Muscle layer of duodenum (tissue), 2 donors: ENCODE results near the gene KDM1B.

Experiments
- H3K27ac ChIP-seq: one replicate; pipeline ENCODE4 v1.7.0; 2013; ENCODE audit warnings: mild to moderate bottlenecking, low read length
- H3K27me3 ChIP-seq: one replicate; pipeline ENCODE4 v1.7.0; 2013; ENCODE audit warnings: low read depth, mild to moderate bottlenecking, control low read depth, low read length
- H3K36me3 ChIP-seq, 2 donors: one replicate each; pipeline ENCODE4 v1.7.0; 2013; ENCODE audit warnings: low read length in 2 of 2, control low read depth in 1 of 2, mild to moderate bottlenecking in 1 of 2; ENCODE audit not compliant: insufficient read depth in 2 of 2, control insufficient read depth in 1 of 2
- H3K4me1 ChIP-seq, 2 donors: one replicate each; pipeline ENCODE4 v1.7.0; 2013; ENCODE audit warnings: low read length in 2 of 2, mild to moderate bottlenecking in 2 of 2, control low read depth in 1 of 2, moderate library complexity in 1 of 2; ENCODE audit not compliant: insufficient read depth in 2 of 2, control insufficient read depth in 1 of 2
- H3K4me3 ChIP-seq, 2 donors: one replicate each; pipeline ENCODE4 v1.7.0; 2013; ENCODE audit warnings: low read length in 2 of 2, low read depth in 1 of 2, mild to moderate bottlenecking in 1 of 2
- H3K9me3 ChIP-seq, 2 donors: one replicate each; pipeline ENCODE4 v1.7.0; 2013; ENCODE audit warnings: low read length in 2 of 2, control low read depth in 1 of 2, mild to moderate bottlenecking in 1 of 2; ENCODE audit not compliant: control insufficient read depth in 1 of 2
- donor health status: healthy.

The KDM1B gene

GRCh38 chr6:18249271-18249670 lies 94.0 kb downstream of the KDM1B start:
- no peaks in the 10 kb centered on the region for H3K27me3 ChIP-seq
- H3K4me3 ChIP-seq: no peak overlapping the region
- H3K4me1 ChIP-seq: no peaks in the 10 kb centered on the region
- H3K27ac ChIP-seq: no peak overlapping the region
- H3K9me3 ChIP-seq: no peaks in the 10 kb centered on the region
- peaks cover 20 to 28% of the 10 kb centered on the region in 2 donors for H3K36me3 ChIP-seq

DNA sequence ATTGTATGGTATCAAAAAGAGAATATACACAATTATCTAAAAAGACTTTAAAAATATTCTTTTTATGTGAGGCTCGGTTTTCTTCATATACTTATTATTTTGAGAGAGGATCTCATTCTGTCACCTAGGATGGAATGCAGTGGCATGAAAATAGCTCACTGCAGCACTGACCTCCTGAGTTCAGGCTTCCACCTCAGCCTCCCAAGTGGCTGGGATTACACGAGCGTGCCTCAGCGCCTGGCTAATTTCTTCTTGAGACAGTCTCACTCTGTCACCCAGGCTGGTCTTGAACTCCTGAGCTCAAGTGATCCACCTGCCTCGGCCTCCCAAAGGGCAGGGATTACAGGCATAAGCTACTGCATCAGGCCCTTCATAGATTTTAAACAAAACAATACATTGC lies 98.4 kb downstream of the KDM1B start:
- Histone ChIP-seq H3K27ac (no peak overlapping the region), H3K4me3 (no peak overlapping the region), H3K4me1 (no peaks in the 10 kb centered on the region), H3K36me3 (peaks cover 26 to 34% of the 10 kb centered on the region in 2 donors), H3K9me3 (no peaks in the 10 kb centered on the region), H3K27me3 (no peaks in the 10 kb centered on the region)

DNA sequence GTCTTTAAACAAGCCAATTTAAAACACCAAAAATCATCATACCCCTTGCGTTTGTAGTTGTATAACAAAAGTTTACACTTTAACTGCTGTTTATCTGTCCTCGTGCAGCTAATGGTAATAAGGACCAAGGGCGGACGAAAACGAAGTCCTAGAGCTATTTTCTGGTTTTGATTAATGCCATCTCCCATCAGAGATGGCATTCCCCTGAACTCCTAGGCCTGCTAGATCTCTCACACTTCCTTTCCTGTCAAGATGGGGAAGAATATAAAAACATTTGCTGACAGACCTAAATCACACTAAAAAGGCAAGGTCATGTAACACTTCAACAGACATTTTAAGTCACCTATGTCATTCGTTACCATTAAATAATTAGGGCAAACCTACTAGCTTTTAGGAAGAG lies 99.6 kb downstream of the KDM1B start:
- H3K36me3 ChIP-seq: peaks cover 23 to 26% of the 10 kb centered on the region in 2 donors
- H3K4me1 ChIP-seq: peaks cover 0 to 3% of the 10 kb centered on the region in 2 donors
- no peaks in the 10 kb centered on the region for H3K27me3 ChIP-seq
- H3K9me3 ChIP-seq: no peaks in the 10 kb centered on the region
- no peak overlapping the region for H3K4me3 ChIP-seq
- no peak overlapping the region for H3K27ac ChIP-seq

- H3K27ac ChIP-seq: no peak overlapping the region
- H3K4me1 ChIP-seq: peaks cover 0 to 32% of the 10 kb centered on the region in 2 donors
- no peaks in the 10 kb centered on the region for H3K9me3 ChIP-seq
- no peak overlapping the region for H3K4me3 ChIP-seq
- peaks cover 20 to 22% of the 10 kb centered on the region in 2 donors for H3K36me3 ChIP-seq
- no peaks in the 10 kb centered on the region for H3K27me3 ChIP-seq
These were observed 104.6 kb downstream of the KDM1B start for GRCh38 chr6:18259675-18260447.

GRCh38 chr6:18260448-18261106 lies 105.4 kb downstream of the KDM1B start:
- H3K9me3 ChIP-seq: no peaks in the 10 kb centered on the region
- peaks cover 13 to 15% of the 10 kb centered on the region in 2 donors for H3K36me3 ChIP-seq
- no peaks in the 10 kb centered on the region for H3K27me3 ChIP-seq
- H3K4me3 ChIP-seq: no peak overlapping the region
- H3K4me1 ChIP-seq: peaks cover 0 to 32% of the 10 kb centered on the region in 2 donors
- no peak overlapping the region for H3K27ac ChIP-seq

GRCh38 chr6:18261877-18262276 lies 106.7 kb downstream of the KDM1B start:
- H3K36me3 ChIP-seq: peaks cover 7% of the 10 kb centered on the region in 2 donors
- no peaks in the 10 kb centered on the region for H3K27me3 ChIP-seq
- no peak overlapping the region for H3K4me3 ChIP-seq
- H3K27ac ChIP-seq: no peak overlapping the region
- peaks cover 0 to 32% of the 10 kb centered on the region in 2 donors for H3K4me1 ChIP-seq
- H3K9me3 ChIP-seq: no peaks in the 10 kb centered on the region

DNA sequence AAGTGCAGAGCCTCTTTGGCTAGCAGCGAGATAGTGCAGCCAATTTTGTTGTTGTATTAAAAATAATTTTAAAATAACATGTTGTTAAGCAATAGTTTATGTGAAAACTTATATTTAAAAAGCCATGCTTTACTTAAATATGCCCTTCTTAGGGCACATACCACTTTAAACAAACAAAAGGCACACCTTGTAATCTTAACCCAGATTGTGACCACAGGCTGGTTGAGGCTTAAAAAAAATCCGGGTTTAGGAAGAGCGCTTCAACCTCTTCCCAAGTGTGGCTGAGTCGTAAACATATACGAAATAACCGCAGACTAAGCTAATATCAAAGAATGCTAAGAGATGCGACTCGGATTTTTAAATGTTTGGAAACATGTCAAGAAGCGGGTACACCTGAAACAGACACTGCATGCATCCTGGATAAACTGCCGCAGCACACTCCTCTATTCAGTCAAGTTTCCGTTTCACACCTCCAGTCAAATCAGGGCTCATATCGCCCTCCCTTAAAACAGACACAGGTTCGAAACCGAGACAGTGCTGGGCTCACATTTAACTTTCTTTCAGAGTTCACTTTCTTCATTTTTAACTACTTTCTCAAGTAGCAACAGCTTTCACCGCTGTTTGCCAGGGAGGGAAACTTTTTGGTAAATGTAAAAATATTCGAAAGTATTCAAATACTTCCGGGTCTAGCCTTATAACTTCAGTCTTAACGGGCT lies 107.6 kb downstream of the KDM1B start:
- H3K4me1 ChIP-seq: peaks cover 0 to 32% of the 10 kb centered on the region in 2 donors
- H3K9me3 ChIP-seq: no peaks in the 10 kb centered on the region
- H3K27ac ChIP-seq: peak overlapping the region; percentile 93

DNA sequence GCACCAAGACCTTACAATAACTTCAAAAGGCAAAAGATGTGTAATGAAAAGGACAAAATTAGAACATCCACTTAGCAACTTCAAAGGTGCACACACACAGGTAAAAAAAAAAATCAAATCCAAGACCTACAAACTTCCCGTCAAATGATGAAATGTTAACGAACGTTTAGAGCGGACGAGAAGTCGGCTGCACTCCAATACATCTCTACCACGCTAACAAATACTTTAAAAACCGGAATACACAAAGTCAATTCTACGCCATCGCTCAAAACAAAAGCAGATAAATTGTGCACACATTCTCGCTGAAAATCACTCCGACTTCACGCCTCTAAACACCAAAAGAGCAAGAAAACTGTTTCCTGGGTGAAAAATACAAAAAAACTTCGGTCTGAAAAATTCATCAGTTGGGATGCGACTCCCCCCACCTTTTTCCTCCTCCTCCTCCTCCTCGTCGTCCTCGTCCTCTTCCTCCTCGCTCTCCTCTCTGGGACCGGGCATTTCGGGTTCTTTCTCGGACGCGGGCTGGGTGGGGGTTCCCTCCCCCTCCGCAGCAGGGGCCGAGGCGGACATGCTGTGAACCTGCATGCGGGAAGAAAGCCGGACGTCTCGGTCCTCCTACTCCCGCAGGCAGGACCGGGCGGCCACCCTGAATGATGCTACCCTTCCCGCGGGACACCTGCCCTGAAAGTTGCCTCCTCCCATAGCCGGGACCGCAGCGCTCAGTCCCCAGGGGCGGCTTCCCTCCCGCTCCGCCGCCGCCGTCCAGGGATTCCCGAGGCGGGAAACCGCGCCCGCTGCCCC lies 108.4 kb downstream of the KDM1B start:
- peaks cover 0 to 32% of the 10 kb centered on the region in 2 donors for H3K4me1 ChIP-seq
- peak overlapping the region; percentile 93 for H3K27ac ChIP-seq
- H3K27me3 ChIP-seq: no peaks in the 10 kb centered on the region
- peaks cover 0 to 5% of the 10 kb centered on the region in 2 donors for H3K36me3 ChIP-seq
- peak overlapping the region; percentile 91 to 95 for H3K4me3 ChIP-seq
- H3K9me3 ChIP-seq: no peaks in the 10 kb centered on the region

More for the DNA sequence above, 107.6 kb downstream of the KDM1B start:
- peak overlapping the region; percentile 91 to 95 for H3K4me3 ChIP-seq
- no peaks in the 10 kb centered on the region for H3K27me3 ChIP-seq
- peaks cover 0 to 5% of the 10 kb centered on the region in 2 donors for H3K36me3 ChIP-seq

DNA sequence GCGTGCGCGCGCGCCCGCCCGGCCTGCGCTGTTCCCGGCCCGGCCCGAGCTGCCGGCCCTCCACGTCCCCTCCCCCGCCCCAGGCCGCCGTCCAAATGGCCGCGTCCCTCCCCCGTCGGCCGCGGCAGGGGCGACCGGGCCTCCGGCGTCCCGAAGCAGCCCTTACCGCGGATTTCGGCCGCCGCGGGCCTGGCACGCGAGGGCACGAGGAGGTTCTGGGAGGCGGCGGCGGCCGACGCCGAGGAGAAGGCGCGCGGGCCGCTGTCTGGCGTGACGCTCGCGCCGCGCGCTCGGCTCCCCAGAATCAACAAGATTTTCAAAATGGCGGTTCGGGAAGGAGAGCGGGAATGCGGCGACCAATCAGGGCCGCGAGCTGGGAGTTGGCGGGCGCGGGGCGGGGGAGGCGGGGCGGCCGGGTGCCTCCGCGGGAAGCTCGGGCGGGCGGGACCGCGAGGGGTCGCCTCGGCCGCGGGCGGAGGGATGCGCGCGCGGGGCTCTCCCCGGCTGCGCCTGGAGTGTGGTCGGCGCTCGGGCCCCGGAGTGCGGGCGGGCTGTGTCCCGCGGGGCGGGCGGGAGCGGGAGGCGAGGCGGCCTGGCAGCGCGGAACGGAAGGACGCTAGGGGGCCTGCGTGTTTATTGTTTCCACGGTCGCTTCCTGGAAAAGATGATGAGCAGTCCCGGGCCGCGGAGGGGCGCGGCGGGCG lies 109.1 kb downstream of the KDM1B start, which contains the start of gene DEK:
TSS of gene DEK (minus strand) at position 312 of the 704 bp plus-strand sequence. CDS start 543 bp downstream, outside the sequence.
- Histone ChIP-seq H3K36me3 (peaks cover 0 to 5% of the 10 kb centered on the region in 2 donors), H3K27me3 (no peaks in the 10 kb centered on the region), H3K9me3 (no peaks in the 10 kb centered on the region), H3K4me1 (peaks cover 0 to 32% of the 10 kb centered on the region in 2 donors), H3K27ac (peak within 1 kb of the TSS; percentile 93), H3K4me3 (peak within 1 kb of the TSS; percentile 91 to 95)

GRCh38 chr6:18264923-18265377 lies 109.7 kb downstream of the KDM1B start:
- peak overlapping the region; percentile 79 for H3K27ac ChIP-seq
- H3K4me3 ChIP-seq: peak overlapping the region; percentile 58 to 75
- no peaks in the 10 kb centered on the region for H3K27me3 ChIP-seq
- H3K36me3 ChIP-seq: peaks cover 0 to under 1% of the 10 kb centered on the region in 2 donors
- peaks cover 0 to 28% of the 10 kb centered on the region in 2 donors for H3K4me1 ChIP-seq
- H3K9me3 ChIP-seq: no peaks in the 10 kb centered on the region
